Nephron progenitor cell (in vitro differentiated cells): Measurements from ENCODE around the gene SYCP2.

Experiments
- DNase-seq: peaks from one replicate; pipeline ENCODE4 v3.0.0; 2021
- H3K27ac Mint-ChIP-seq: 2 replicates; pipeline ENCODE4 v1.8.0; 2021; ENCODE audit warnings: mild to moderate bottlenecking, moderate library complexity, mixed read lengths
- H3K27me3 Mint-ChIP-seq: 2 replicates; pipeline ENCODE4 v1.8.0; 2021; ENCODE audit warnings: mild to moderate bottlenecking, low read depth, mixed read lengths; ENCODE audit not compliant: poor library complexity
- H3K36me3 Mint-ChIP-seq: 2 replicates; pipeline ENCODE4 v1.8.0; 2021; ENCODE audit warnings: low read depth, mixed read lengths
- H3K4me1 Mint-ChIP-seq: 2 replicates; pipeline ENCODE4 v1.8.0; 2021; ENCODE audit warnings: mixed read lengths
- H3K4me3 Mint-ChIP-seq: 2 replicates; pipeline ENCODE4 v1.8.0; 2021; ENCODE audit warnings: mild to moderate bottlenecking, moderate library complexity, mixed read lengths
- H3K9me3 Mint-ChIP-seq: 2 replicates; pipeline ENCODE4 v1.8.0; 2021; ENCODE audit warnings: mild to moderate bottlenecking, moderate library complexity, mixed read lengths
- TF ChIP-seq, protein P1 (sequence below): fragments of 200-600 bp; sonication (generic); IDR thresholded peaks from 2 replicates; pipeline ENCODE4 v1.5.0; 2021; ENCODE audit warnings: antibody characterized with exemption

SYCP2 gene, protein sequence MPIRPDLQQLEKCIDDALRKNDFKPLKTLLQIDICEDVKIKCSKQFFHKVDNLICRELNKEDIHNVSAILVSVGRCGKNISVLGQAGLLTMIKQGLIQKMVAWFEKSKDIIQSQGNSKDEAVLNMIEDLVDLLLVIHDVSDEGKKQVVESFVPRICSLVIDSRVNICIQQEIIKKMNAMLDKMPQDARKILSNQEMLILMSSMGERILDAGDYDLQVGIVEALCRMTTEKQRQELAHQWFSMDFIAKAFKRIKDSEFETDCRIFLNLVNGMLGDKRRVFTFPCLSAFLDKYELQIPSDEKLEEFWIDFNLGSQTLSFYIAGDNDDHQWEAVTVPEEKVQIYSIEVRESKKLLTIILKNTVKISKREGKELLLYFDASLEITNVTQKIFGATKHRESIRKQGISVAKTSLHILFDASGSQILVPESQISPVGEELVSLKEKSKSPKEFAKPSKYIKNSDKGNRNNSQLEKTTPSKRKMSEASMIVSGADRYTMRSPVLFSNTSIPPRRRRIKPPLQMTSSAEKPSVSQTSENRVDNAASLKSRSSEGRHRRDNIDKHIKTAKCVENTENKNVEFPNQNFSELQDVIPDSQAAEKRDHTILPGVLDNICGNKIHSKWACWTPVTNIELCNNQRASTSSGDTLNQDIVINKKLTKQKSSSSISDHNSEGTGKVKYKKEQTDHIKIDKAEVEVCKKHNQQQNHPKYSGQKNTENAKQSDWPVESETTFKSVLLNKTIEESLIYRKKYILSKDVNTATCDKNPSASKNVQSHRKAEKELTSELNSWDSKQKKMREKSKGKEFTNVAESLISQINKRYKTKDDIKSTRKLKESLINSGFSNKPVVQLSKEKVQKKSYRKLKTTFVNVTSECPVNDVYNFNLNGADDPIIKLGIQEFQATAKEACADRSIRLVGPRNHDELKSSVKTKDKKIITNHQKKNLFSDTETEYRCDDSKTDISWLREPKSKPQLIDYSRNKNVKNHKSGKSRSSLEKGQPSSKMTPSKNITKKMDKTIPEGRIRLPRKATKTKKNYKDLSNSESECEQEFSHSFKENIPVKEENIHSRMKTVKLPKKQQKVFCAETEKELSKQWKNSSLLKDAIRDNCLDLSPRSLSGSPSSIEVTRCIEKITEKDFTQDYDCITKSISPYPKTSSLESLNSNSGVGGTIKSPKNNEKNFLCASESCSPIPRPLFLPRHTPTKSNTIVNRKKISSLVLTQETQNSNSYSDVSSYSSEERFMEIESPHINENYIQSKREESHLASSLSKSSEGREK (N-terminal part only)

DNA sequence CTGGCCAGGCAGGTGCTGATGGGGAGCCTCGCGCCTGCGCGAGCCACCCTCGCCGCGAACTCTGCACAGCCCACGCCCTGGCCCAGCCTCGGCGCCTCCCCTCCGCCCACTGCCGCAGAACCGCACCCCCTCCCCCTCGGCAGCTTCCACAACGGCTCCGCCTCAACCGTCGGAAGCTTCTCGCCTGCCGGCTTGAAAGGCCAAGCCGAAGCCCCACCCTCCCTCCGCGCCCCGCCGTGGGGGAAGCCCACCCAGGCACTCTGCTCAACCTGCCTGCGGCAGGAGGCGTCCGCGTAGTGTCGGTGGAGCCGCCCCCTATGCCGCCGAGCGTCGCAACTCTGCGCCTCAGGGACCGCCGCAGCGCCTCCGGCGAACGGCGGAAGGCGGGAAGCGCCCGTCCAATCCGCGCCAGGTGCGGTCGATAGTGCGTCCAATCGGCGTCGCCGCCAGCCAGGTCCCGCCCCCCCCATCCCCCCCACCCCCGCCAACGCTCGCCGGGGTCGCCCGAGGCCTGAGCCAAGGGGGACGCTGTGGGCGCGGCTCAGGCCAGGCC lies at the start of gene SYCP2:
Gene SYCP2, minus strand, starts transcription at position 342 of the 553 bp plus-strand sequence. CDS start 11,224 bp downstream, outside the sequence.
- H3K36me3 Mint-ChIP-seq: peaks cover 9% of the 10 kb centered on the region
- H3K4me3 Mint-ChIP-seq: peak within 1 kb of the TSS; percentile 78
- peaks cover 30% of the 10 kb centered on the region for H3K27me3 Mint-ChIP-seq
- no peak within 1 kb of the TSS for H3K27ac Mint-ChIP-seq
- H3K4me1 Mint-ChIP-seq: peaks cover 29% of the 10 kb centered on the region
- H3K9me3 Mint-ChIP-seq: no peaks in the 10 kb centered on the region
- DNase-seq: peak; percentile 9
- TF ChIP-seq, protein P1, sequence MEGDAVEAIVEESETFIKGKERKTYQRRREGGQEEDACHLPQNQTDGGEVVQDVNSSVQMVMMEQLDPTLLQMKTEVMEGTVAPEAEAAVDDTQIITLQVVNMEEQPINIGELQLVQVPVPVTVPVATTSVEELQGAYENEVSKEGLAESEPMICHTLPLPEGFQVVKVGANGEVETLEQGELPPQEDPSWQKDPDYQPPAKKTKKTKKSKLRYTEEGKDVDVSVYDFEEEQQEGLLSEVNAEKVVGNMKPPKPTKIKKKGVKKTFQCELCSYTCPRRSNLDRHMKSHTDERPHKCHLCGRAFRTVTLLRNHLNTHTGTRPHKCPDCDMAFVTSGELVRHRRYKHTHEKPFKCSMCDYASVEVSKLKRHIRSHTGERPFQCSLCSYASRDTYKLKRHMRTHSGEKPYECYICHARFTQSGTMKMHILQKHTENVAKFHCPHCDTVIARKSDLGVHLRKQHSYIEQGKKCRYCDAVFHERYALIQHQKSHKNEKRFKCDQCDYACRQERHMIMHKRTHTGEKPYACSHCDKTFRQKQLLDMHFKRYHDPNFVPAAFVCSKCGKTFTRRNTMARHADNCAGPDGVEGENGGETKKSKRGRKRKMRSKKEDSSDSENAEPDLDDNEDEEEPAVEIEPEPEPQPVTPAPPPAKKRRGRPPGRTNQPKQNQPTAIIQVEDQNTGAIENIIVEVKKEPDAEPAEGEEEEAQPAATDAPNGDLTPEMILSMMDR: no peak

DNA sequence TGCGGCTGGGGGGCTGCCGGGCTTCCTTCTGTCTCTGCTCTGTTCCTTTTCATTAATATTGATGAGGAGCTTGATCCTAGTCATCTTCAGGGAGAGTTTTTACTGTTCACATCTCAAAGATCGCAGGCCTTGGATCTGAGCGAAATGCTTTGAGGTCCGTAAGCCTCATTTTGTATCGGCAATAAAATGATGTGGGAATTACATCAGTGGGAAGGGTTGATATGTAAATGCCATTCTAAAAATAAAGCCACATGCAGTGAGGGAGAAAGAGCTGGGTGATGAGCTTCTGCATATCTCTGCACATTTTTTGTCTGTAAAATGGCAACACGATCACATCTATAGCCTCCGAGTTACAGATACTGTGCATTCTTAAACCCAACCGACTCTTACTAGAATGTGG lies 49.6 kb upstream of the SYCP2 start:
- Mint-ChIP-seq H3K36me3 (no peaks in the 10 kb centered on the region), H3K27ac (no peak overlapping the region), H3K27me3 (peaks cover 4% of the 10 kb centered on the region), H3K9me3 (peaks cover 4% of the 10 kb centered on the region), H3K4me1 (peaks cover 5% of the 10 kb centered on the region), H3K4me3 (no peak overlapping the region)
- TF ChIP-seq, protein P1: no peak
- DNase-seq: no peak

DNA sequence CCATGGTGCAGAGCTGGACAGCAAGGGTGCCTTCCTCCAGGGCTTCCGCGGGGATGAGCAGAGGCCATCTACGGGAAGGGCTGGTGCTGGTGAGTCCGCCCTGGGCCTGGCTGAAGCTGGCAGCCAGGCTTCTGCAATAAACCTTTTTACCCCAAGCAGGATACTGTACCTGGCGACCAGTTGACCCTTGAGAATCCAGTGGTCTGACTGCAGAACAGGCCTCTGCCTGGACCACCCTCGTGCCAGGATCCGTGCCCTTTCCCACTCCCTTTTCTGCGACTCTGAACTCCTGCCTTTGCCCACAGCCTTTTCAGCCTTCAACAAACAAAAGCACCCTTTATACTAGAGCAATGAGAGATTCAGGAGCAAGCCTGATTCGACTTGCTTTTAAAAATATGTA lies 43.6 kb upstream of the SYCP2 start:
- Mint-ChIP-seq H3K9me3 (peaks cover 4% of the 10 kb centered on the region), H3K27me3 (no peaks in the 10 kb centered on the region), H3K36me3 (no peaks in the 10 kb centered on the region), H3K27ac (peak overlapping the region; percentile 46), H3K4me3 (no peak overlapping the region), H3K4me1 (peaks cover 18% of the 10 kb centered on the region)
- TF ChIP-seq, protein P1: no peak
- DNase-seq: no peak

DNA sequence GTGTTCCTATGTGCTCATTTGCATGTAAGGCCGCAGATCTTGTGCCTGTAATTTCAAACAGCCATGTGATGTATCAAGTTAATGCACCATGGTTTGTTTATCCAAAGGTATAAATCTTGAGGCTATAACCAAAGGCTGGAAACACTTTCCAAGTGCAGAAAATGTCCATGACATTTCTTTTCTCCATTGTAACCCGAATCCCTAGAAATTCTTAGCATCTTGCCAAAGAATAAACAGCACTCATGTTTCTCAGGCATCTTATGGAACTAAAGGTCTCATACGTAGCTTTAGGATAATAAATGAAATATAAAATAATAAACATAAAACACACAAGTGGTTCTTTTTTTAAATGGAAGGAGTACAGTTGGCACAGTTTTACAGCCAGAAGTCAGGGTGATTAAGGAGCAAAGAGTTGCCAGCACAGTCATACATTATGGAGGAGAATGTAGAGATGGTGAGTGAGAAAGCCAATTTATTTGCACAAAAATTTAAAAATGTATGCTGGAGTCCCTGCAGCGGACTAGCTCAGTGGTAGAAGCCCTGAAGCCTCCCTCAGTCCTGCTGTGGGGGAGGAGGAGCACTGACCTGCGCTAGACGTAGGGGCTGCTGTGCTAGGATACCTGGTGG lies 42.8 kb upstream of the SYCP2 start:
- H3K4me3 Mint-ChIP-seq: no peak overlapping the region
- TF ChIP-seq, protein P1: no peak
- no peak for DNase-seq
- H3K36me3 Mint-ChIP-seq: no peaks in the 10 kb centered on the region
- peak overlapping the region; percentile 46 for H3K27ac Mint-ChIP-seq
- H3K27me3 Mint-ChIP-seq: no peaks in the 10 kb centered on the region
- peaks cover 18% of the 10 kb centered on the region for H3K4me1 Mint-ChIP-seq
- H3K9me3 Mint-ChIP-seq: peaks cover 4% of the 10 kb centered on the region
